ENCODE measurements around the gene MEF2A.
"Not testable (repeated sequence)": the region's sequence is repeated elsewhere in the genome, so short reads cannot be mapped to it uniquely, and the experiment has no call there.

The MEF2A gene

GRCh38 chr15:99651023-99651807 is 85.4 kb downstream of the MEF2A start:
- no peak for DNase-seq (ENCODE audit: low spot score)

- DNase-seq (ENCODE audit: low spot score): no peak
These were observed 90.4 kb downstream of the MEF2A start for GRCh38 chr15:99656205-99656604.

DNA sequence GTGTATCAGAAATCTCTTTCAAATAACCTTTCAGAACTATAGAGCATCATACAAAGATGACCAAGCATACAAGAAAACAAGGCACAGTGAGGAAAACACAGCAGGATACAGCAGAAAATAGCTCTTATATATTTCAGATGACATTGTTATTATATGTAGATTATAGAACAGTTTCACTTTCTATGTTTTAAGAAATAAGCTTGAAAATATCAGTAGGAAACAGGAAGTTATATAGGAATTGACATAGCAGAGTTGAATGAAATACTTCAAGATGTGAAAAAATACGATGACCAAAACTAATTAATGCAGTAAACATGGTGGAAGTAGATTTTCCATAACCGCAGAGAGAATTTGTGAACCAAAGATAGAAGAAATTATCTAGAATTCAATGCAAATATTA is 92.2 kb downstream of the MEF2A start:
- DNase-seq (ENCODE audit: low spot score): no peak

DNA sequence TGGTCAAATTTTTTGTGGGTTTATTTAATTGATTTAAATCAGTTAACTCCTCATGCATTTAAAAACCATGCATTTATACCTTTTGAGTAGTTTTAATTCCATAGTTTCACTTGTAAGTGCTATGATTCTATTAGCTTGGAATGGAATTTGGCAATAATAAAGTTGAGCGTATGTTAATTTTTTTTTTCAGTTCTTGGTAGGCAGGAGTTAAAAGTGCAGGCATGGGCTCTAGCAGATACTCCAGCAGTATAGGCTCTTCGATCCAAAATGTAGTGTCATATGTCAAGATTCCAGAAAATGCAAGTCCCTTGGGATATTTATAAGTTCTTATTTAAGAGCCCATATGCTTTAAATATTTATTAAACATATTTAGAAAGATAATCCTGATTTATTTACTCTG is 97.1 kb downstream of the MEF2A start:
- no peak for DNase-seq (ENCODE audit: low spot score)

GRCh38 chr15:99666073-99666472 is 100.3 kb downstream of the MEF2A start:
- DNase-seq (ENCODE audit: low spot score): not testable (repeated sequence)

DNA sequence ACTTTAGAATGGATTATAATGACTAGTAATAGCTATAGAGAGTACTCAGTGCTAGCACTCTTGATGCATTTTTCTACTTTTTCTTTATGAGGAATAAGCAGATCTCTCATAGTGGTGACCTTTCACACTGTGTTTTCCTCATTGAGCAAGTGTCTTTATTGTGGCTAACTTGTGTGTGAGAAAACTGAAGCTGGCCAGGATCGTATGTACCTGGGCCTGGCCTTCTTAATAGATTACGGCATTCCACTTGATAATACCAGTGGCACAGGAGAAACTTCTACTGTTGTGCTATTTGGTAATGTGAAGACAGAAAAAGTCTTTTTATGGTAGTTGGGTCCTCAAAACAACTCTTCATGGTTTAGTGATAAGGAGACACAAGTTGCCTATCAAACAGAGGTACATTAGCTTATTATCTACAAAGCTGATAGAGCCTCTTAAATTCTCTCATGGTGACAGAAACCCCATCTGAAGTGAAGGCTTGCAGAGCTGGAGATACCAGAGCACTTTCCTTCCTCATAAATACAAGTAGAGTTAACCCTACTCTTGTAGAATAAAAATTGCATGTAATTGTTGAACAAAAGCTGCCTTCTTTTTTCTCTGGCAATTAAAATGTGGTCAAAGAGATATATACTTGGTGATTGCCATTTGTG is 102.9 kb downstream of the MEF2A start:
- DNase-seq (ENCODE audit: low spot score): peak; percentile 18

- peak; percentile 37 for DNase-seq (ENCODE audit: low spot score)
These were observed 103.5 kb downstream of the MEF2A start for GRCh38 chr15:99669250-99669649.

DNA sequence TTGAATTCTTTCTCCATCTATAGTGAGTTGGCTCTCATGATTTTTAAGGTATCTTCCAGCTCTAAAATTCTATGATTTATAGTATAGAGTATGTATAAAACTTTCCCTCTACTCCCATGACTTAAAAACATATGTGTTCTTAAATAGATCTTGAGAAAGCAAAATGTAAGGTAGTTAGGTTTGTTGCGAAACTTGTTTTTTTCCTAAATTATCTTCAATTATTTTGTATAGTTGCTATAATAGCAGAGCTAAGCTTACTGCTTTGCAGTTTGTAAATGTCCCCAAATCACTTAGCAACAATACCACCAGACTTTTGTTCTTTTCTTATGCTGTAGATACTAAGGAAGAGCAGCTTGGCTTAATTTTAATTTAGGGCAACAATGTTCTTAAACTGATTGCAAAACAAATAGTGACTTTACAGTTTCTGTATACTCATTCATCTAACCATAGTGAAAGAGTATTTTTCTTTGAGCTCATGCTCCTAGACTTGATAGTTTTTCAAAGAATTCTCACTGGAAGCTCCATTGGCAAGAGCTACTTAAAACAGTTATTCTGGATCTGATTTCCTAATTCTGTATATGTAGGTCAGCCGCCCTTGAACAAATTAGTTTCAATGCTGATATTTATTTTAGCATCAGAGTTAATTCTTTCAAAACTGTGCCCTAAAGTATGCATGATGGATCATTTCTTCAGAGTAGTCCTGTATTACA is 106.3 kb downstream of the MEF2A start:
- no peak for DNase-seq (ENCODE audit: low spot score)

DNA sequence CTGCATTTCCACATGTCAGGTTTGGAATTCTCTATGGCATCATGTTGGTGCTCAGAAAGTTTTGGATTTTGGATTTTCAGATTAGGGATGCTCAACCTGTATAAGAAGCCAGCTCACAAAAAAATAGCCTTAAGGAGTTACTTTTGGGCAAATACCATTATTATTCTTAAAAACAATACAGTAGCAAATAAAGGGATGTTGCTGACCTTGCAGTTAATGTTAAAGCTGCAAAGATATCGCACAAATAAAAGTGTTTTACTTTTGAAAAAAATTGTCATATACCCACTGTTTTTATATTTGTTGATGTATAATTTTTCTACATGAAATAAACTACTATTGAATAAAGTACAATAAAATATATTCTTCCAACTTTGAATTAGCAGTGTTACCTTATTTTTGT is 107.3 kb downstream of the MEF2A start:
- no peak for DNase-seq (ENCODE audit: low spot score)

GRCh38 chr15:99674279-99674678 is 108.5 kb downstream of the MEF2A start:
- no peak for DNase-seq (ENCODE audit: low spot score)

DNA sequence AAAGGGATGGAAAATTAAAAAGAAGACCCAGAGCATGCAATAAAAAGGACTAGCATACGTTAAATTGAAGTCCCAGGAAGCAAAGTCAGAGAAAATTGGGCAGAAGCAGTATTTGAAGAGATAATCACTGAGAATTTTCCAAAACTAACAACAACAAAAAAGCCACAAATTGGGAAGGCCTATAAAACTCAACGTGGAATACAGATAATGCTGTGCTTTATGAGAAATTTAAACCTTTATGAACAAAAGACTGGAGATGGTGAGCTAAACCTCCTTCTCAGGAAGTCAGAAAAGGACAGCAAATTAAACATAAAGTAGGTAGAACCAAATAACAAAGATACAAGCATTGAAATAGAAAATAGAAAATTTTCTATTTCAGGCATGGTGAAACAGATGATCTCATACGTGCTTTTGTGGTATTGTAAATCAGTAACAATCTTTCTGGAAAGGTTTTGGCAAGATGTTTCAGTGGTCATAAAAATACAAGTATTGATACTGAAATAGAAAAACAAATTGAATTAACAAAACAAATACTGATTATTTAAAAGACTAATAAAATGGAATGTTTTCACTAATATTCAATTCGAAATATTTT is 111.9 kb downstream of the MEF2A start:
- DNase-seq (ENCODE audit: low spot score): no peak

DNA sequence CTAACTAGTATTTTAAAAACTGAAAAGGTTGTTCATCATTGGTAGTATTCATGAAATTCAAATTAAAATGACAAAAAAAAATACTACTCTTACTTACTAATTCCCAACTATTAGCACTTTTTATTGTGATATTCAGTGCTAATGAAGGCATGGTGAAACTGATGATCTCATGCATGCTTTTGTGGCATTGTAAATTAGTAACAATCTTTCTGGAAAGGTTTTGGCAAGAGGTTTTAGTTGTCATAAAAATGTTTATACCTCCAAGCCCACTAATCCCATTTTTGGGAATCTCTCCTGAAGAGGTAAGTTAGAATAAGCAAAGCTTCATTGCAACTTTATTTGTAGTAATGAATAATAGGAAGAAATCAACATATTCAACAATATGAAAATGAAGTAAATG is 114.5 kb downstream of the MEF2A start:
- no peak for DNase-seq (ENCODE audit: low spot score)

GRCh38 chr15:99681990-99682389 is 116.2 kb downstream of the MEF2A start:
- DNase-seq (ENCODE audit: low spot score): no peak

GRCh38 chr15:99682455-99682854 is 116.7 kb downstream of the MEF2A start:
- no peak for DNase-seq (ENCODE audit: low spot score)

DNA sequence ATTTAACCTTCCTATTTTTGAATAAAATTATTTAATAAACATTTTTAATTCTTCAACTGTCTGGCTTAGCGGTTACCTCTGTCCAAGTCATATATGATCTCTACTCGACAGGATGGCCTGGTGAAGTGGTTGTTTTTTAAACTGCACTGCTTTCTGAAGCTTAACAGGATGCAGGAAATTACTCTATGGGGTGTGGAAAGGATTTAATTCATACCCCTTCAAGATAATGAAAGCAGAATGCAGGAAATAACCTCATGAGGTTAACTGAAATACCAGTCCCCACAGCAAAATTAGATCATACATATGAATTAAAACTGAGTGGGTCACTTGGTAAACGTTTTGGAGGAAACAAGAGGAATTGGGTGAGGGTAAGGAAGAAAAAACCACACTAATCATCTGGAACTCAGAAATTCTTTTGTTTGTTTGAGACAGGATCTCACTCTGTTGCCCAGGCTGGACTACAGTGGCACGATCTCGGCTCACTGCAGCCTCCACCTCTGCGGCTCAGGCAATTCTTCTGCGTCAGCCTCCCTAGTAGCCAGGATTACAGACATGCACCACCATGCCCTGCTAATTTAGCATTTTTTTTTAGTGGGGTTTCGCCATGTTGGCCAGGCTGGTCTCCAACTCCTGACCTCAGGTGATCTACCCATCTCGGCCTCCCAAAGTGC is 117.4 kb downstream of the MEF2A start:
- DNase-seq (ENCODE audit: low spot score): no peak

DNA sequence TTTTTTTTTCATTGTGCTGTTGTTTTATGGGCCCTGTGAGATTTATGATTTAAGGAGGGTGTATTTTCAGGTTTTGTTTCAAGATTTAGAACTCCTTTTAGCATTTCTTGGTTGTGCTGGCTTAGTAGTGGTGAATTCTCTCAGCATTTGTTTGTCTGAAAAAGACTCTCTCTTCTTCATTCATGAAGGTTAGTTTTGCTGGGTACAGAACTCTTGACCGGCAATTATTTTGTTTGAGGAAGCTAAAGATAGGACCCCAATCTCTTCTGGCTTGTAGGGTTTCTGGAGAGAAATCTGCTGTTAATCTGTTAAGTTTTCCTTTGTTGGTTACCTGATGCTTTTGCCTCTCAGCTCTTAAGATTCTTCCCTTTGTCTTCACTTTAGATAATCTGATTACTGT is 120.5 kb downstream of the MEF2A start:
- DNase-seq (ENCODE audit: low spot score): no peak

DNA sequence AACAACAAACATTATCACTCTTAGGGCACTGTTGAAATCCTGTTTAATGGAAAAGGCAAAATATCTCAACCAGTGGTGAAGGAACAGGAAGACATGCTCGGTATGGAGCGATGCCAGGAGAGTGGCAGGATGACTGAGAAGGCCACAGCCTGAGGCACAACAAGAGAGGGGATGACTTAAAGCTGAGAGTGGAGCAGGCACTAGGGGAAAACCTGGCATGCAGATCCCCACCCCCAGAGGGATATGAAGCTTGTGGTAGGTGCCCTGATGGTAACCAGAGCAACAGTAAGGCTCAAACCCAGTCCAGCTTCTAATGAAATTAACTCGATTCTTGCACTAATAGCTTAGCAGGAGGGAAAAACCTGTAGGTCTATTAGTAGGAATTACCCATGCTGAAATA is 127.0 kb downstream of the MEF2A start:
- no peak for DNase-seq (ENCODE audit: low spot score)

DNA sequence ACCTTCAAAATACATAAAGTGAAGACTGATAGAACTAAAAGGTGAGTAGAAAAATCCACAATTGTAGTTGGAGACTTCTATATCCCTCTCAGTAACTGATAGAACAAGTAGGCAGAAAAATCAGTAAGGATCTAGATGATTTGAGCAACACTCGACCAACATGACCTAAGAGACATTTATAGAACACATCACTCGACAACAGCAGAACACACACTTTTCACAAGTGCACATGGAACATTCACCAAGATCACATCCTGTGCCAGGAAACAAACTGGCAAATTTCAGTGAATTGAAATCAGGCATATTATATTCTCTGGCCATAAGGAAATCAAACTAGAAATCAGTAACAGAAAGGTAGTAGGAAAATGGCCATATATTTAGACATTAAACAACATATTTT is 130.3 kb downstream of the MEF2A start:
- DNase-seq (ENCODE audit: low spot score): no peak

GRCh38 chr15:99702895-99703602 is 137.3 kb downstream of the MEF2A start:
- no peak for DNase-seq (ENCODE audit: low spot score)

DNA sequence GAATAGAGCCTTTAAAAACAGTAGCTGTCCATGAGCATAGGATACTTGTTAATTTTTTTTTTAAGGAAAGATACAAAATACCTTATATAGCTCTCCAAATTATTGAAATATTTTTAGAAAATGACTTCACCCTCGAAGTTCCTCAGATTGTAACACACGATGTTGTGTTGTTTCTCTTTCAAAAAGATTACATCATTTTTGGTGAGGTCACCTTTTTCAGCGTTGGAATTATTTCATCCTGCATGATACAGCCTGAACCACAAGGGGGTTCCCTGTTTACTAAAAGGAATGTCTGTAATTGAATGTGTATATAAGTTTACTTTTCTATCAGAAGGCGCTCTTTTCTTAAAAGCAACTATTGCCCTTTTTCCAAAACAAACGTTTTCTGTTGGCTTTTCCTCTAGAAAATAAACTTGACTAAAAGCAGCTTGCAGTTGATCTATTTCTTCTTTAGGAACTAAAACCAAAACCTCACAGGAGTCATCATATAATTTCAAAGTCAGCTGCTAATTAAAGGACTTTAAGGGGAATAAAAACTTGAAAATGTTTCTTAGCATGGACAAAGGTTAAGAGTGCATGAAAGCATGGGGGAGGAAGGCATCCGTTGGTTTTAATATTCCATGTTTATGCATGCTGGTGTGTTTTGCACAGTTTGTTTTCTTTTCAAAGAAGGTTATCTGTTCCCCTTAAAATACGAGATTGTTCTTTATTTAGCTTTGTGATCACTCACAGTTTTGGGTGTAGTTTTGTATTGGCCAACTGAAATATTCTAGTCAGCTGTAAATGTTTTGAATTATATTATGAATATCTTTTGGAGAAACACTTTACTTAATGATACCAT is 138.0 kb downstream of the MEF2A start:
- peak; percentile 55 for DNase-seq (ENCODE audit: low spot score)

DNA sequence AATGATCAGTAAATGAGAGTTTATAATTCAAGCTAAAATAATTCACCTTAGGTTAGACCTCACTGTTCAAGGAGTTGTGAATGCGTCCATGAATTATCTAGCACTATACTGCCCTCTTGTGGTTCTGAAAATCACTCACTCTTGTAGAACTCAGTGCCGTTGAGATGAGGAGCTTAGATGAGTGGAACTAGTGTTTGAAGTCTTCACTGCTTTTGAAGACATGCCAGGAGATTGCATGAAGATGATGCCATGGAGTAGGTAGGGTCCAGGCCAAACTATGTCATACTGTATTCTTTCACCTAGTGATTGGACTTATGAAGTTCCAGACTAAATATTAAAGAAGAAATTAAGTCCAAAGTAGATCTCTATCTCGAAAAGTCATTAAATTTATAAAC is 138.7 kb downstream of the MEF2A start:
- peak; percentile 65 for DNase-seq (ENCODE audit: low spot score)
